Measurements from ENCODE around the gene LMCD1.

The LMCD1 gene

DNA sequence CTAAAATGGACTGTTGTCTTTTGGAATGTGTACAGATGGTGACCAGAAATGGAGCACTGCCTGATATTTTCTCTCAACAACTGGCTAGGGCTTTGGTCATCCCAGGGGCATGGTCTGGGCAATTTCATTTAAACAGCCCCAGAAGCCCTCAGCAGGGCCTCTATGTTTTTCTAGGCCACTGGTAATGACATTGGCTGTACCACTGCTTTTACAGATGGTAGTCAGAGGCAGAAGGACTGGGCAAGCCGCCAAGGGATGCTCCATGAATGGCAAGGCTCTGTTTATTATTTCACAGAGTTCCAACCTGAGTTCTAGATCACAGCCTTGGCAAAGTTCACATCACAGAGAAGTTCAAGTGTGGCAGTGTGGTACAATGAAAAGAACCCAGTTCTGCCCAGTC lies 37.0 kb upstream of the LMCD1 start:
- no peak overlapping the region for H3K4me3 ChIP-seq (ENCODE audit: low read length)
- H3K36me3 ChIP-seq (ENCODE audit: insufficient read depth, low read length) = no peaks in the 10 kb centered on the region
- peaks cover 25% of the 10 kb centered on the region for H3K4me1 ChIP-seq (ENCODE audit: control insufficient read depth, insufficient read depth, low read length)
- no peaks in the 10 kb centered on the region for H3K9me3 ChIP-seq (replicated peaks; ENCODE audit: low read length)
- no peaks in the 10 kb centered on the region for H3K27me3 ChIP-seq (ENCODE audit: control insufficient read depth, insufficient read depth, low read length)
- no peak overlapping the region for H3K4me2 ChIP-seq (ENCODE audit: low read length)
- H3K9ac ChIP-seq (ENCODE audit: low read depth, low read length) = no peak overlapping the region

DNA sequence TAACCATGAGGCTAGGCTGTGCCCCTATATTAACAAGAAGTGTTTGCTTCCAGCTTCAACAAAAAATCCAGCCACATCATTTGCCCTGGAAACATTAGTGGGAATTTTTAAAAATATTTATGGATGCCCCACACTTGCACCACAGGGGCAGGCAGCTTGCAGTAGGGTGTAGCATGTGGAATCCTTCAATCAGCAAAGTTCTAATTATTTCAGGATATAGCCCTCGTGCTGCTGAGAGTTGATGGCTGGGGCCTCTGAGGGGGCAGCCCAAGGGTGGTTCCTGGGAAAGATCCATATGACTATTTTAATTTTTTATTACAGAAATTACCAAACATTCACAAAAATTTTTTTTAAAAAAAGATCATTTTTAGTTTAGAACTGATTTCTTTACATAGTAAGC lies 35.1 kb upstream of the LMCD1 start:
- no peak overlapping the region for H3K9ac ChIP-seq (ENCODE audit: low read depth, low read length)
- H3K4me2 ChIP-seq (ENCODE audit: low read length) = no peak overlapping the region
- H3K4me1 ChIP-seq (ENCODE audit: control insufficient read depth, insufficient read depth, low read length) = peaks cover 10% of the 10 kb centered on the region
- H3K9me3 ChIP-seq (replicated peaks; ENCODE audit: low read length) = no peaks in the 10 kb centered on the region
- no peaks in the 10 kb centered on the region for H3K36me3 ChIP-seq (ENCODE audit: insufficient read depth, low read length)
- no peaks in the 10 kb centered on the region for H3K27me3 ChIP-seq (ENCODE audit: control insufficient read depth, insufficient read depth, low read length)
- H3K4me3 ChIP-seq (ENCODE audit: low read length) = no peak overlapping the region

DNA sequence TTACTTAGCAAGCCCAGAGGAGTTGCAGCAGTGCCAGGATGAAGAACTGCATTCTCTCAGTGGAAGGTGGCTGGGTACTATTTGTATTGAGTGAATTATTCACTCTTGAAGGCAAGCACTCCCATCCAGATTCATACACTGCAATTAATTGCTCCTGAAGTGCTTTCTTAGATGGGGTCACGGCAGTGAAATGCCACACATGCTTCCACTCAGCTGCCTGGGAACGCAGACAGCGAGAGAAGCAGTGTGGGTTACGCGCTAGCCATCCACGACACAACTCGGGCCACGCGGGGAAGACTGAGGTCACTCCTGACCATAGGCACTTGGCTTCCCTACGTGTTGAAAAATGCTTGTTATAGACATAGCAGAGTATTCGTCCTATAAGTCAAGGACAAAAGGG lies 30.8 kb upstream of the LMCD1 start:
- Histone ChIP-seq H3K9ac (ENCODE audit: low read depth, low read length) (no peak overlapping the region), H3K4me1 (ENCODE audit: control insufficient read depth, insufficient read depth, low read length) (peaks cover 9% of the 10 kb centered on the region), H3K4me2 (ENCODE audit: low read length) (no peak overlapping the region), H3K27me3 (ENCODE audit: control insufficient read depth, insufficient read depth, low read length) (no peaks in the 10 kb centered on the region), H3K36me3 (ENCODE audit: insufficient read depth, low read length) (no peaks in the 10 kb centered on the region), H3K9me3 (replicated peaks; ENCODE audit: low read length) (no peaks in the 10 kb centered on the region), H3K4me3 (ENCODE audit: low read length) (no peak overlapping the region)

DNA sequence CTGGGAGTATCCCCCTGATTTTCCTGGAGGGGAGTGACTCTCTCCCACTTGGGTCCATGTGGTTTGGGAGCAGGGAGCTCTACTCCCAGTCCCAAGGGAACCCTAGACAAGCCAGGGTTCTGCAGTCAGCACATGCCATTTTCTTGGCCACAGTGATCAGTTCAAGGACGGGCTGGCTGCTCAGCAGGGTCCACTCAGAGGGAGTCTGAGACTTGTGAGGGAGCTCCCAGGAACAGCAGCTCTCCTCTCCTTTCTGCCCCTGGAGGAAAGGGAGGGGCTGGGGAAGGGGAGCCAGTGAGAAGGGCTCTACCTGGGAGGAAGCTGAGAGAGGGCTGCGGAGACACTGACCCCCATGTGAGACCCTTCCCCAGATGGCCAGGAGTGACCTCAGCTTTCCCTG lies 29.1 kb upstream of the LMCD1 start:
- Histone ChIP-seq H3K4me3 (ENCODE audit: low read length) (no peak overlapping the region), H3K9ac (ENCODE audit: low read depth, low read length) (no peak overlapping the region), H3K4me2 (ENCODE audit: low read length) (no peak overlapping the region), H3K4me1 (ENCODE audit: control insufficient read depth, insufficient read depth, low read length) (peaks cover 9% of the 10 kb centered on the region), H3K36me3 (ENCODE audit: insufficient read depth, low read length) (no peaks in the 10 kb centered on the region), H3K9me3 (replicated peaks; ENCODE audit: low read length) (no peaks in the 10 kb centered on the region), H3K27me3 (ENCODE audit: control insufficient read depth, insufficient read depth, low read length) (no peaks in the 10 kb centered on the region)

DNA sequence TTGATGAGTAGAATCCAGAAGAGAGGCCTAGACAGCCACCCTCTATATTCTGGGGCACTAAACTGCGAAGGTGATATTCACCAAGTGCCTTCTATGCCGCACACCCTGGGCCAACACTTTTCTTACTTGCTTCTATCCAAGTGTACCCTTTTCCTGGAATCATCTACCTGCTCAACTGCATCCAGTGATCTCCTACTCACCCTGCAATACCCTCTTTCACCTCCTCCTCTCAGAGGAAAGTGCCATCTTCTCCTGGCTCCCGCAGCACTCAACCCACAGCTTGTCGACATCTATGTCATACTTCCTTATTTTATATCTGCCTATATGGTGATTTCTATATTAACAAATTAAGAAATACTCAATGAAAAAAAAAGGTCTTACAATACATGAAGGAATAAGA lies 28.6 kb upstream of the LMCD1 start:
- Histone ChIP-seq H3K9ac (ENCODE audit: low read depth, low read length) (no peak overlapping the region), H3K4me2 (ENCODE audit: low read length) (no peak overlapping the region), H3K27me3 (ENCODE audit: control insufficient read depth, insufficient read depth, low read length) (no peaks in the 10 kb centered on the region), H3K4me1 (ENCODE audit: control insufficient read depth, insufficient read depth, low read length) (peaks cover 6% of the 10 kb centered on the region), H3K36me3 (ENCODE audit: insufficient read depth, low read length) (no peaks in the 10 kb centered on the region), H3K4me3 (ENCODE audit: low read length) (no peak overlapping the region), H3K9me3 (replicated peaks; ENCODE audit: low read length) (no peaks in the 10 kb centered on the region)

DNA sequence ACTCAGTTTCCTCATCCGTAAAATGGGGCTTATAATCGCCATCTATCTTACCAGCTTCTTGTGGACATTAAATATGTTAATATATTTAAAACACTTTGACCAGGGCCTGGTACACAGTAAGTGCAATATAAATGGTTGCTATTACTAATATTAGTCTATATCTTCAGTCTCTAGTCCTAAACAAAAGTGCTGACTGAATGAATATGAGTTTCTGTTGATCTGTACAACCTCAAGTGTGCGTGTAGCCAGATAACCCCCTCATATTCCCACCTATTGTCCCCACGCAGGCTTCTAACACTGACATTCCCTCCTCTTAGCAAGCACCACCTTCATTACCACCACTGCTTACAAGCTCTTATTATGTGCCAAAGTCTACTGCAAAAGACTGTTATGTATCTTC lies 27.6 kb upstream of the LMCD1 start:
- Histone ChIP-seq H3K9ac (ENCODE audit: low read depth, low read length) (no peak overlapping the region), H3K4me2 (ENCODE audit: low read length) (no peak overlapping the region), H3K4me1 (ENCODE audit: control insufficient read depth, insufficient read depth, low read length) (no peaks in the 10 kb centered on the region)

DNA sequence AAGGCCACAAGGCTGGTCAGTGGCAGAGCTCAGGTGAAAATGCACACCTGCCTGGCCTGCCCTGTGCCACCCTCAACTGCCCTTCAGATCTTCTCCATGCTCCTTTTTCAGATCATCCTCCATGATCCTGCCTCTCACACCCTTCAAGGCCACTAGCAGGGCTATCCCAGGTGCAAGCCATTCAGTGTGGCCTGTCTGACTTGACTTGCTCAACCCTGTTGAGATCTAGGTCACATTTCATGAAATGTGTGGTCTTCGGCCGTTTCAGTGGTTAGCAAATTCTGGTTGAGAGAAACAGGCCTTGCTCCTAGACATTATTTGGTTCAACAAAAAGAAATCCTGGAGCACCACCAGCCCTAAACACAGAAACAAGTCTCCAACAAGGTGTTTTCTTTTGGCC lies 26.6 kb upstream of the LMCD1 start:
- no peak overlapping the region for H3K4me2 ChIP-seq (ENCODE audit: low read length)
- H3K9ac ChIP-seq (ENCODE audit: low read depth, low read length) = no peak overlapping the region
- H3K27me3 ChIP-seq (ENCODE audit: control insufficient read depth, insufficient read depth, low read length) = no peaks in the 10 kb centered on the region
- no peaks in the 10 kb centered on the region for H3K4me1 ChIP-seq (ENCODE audit: control insufficient read depth, insufficient read depth, low read length)
- H3K36me3 ChIP-seq (ENCODE audit: insufficient read depth, low read length) = no peaks in the 10 kb centered on the region
- no peaks in the 10 kb centered on the region for H3K9me3 ChIP-seq (replicated peaks; ENCODE audit: low read length)
- no peak overlapping the region for H3K4me3 ChIP-seq (ENCODE audit: low read length)

More for the DNA sequence above, 27.6 kb upstream of the LMCD1 start:
- H3K9me3 ChIP-seq (replicated peaks; ENCODE audit: low read length) = no peaks in the 10 kb centered on the region
- no peaks in the 10 kb centered on the region for H3K27me3 ChIP-seq (ENCODE audit: control insufficient read depth, insufficient read depth, low read length)
- no peak overlapping the region for H3K4me3 ChIP-seq (ENCODE audit: low read length)
- H3K36me3 ChIP-seq (ENCODE audit: insufficient read depth, low read length) = no peaks in the 10 kb centered on the region

DNA sequence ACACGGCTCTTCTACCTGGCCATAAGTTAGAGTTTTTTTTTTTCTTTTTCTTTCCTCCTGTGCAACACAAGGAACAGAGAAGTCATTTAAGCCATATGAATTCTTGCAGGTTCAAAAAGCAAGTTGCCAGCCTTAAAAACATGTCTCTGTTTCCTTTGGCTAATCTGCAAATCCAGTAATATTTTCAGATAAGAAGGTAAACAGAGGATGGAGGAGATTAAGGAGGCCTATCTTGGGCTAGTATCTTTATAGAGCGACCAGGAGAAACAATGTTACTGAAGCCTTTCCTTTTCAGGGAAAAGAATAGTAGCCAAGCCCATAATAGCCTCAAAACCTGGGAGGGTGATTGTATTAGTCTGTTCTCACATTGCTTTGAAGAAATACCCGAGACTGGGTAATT lies 20.9 kb upstream of the LMCD1 start:
- Histone ChIP-seq H3K27me3 (ENCODE audit: control insufficient read depth, insufficient read depth, low read length) (no peaks in the 10 kb centered on the region), H3K4me2 (ENCODE audit: low read length) (no peak overlapping the region), H3K9ac (ENCODE audit: low read depth, low read length) (no peak overlapping the region), H3K36me3 (ENCODE audit: insufficient read depth, low read length) (no peaks in the 10 kb centered on the region), H3K9me3 (replicated peaks; ENCODE audit: low read length) (no peaks in the 10 kb centered on the region), H3K4me3 (ENCODE audit: low read length) (no peak overlapping the region), H3K4me1 (ENCODE audit: control insufficient read depth, insufficient read depth, low read length) (peaks cover 23% of the 10 kb centered on the region)

DNA sequence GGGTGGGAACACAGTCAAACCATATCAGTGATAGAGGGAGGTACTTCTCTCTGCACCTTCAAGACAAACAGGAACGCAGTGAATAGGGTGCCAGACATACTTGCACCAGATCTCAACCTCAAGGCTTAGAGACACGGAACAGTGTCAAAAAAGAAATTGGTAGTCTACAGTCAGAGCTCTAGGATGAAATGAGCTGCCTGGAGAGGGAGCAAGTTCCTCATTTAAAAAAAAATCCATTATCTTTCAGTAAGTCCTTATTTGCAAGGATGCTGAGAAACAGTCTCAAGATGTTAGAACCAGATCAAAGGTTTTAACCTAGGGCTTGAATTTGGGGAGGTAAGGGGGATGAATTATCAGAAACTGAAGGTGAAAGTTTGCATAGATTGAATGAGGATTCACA lies 20.2 kb upstream of the LMCD1 start:
- H3K4me3 ChIP-seq (ENCODE audit: low read length) = no peak overlapping the region
- no peaks in the 10 kb centered on the region for H3K27me3 ChIP-seq (ENCODE audit: control insufficient read depth, insufficient read depth, low read length)
- peaks cover 23% of the 10 kb centered on the region for H3K4me1 ChIP-seq (ENCODE audit: control insufficient read depth, insufficient read depth, low read length)
- no peaks in the 10 kb centered on the region for H3K9me3 ChIP-seq (replicated peaks; ENCODE audit: low read length)
- no peaks in the 10 kb centered on the region for H3K36me3 ChIP-seq (ENCODE audit: insufficient read depth, low read length)
- no peak overlapping the region for H3K9ac ChIP-seq (ENCODE audit: low read depth, low read length)
- no peak overlapping the region for H3K4me2 ChIP-seq (ENCODE audit: low read length)

DNA sequence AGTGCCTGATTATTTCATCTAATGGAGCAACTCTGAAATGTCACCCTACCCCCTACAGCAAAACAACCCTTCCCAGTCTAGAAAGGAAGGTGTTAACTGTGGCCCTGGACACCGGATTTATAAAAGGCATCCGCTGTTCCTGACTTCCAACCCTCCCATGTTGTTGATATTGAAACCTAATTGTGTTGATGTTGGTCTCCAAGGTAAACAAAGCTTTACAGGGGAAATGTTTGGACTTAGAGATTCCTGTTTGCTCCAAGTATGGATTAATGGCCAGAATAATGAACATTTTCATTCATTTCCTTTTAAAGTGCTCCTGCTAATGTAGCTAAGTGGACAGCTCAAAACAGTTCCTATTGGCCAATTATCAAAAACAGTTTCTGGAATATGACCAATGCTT lies 19.4 kb upstream of the LMCD1 start:
- no peaks in the 10 kb centered on the region for H3K9me3 ChIP-seq (replicated peaks; ENCODE audit: low read length)
- H3K4me2 ChIP-seq (ENCODE audit: low read length) = no peak overlapping the region
- no peaks in the 10 kb centered on the region for H3K36me3 ChIP-seq (ENCODE audit: insufficient read depth, low read length)
- peaks cover 23% of the 10 kb centered on the region for H3K4me1 ChIP-seq (ENCODE audit: control insufficient read depth, insufficient read depth, low read length)
- no peak overlapping the region for H3K9ac ChIP-seq (ENCODE audit: low read depth, low read length)
- no peaks in the 10 kb centered on the region for H3K27me3 ChIP-seq (ENCODE audit: control insufficient read depth, insufficient read depth, low read length)
- H3K4me3 ChIP-seq (ENCODE audit: low read length) = no peak overlapping the region

DNA sequence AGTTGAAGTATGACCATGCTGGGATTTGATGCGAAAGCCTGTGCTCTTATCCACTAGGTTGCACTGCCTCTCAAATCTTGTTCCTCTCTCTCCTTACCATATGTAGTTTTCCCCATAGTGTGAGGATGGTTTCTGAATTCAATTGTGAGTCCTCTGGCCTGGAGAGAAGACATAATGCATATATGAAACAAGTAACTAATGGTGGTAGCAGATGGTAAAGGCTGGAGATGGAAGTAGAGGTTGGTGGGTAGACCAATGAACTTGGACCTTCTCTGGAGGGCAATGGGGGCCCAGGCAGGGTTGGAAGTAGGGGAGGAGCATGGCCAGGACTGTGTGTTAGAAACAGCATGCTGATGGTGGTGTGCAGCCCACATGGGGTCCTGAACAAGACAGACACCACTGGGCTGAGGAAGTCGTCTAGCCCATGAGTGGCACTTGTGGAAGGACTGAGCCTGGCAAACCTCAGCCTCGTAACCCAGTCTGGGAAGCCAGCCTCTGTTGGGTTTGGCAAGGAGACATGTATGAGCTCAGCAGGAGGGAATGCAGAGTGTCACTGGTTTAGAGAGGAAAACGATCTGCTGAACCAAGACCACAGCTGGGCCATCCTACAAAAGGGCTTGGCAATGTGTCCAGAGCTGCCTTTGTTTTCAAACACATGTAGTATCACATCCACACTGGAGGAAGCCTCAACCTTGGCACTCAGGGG lies 18.5 kb upstream of the LMCD1 start:
- no peaks in the 10 kb centered on the region for H3K36me3 ChIP-seq (ENCODE audit: insufficient read depth, low read length)
- no peaks in the 10 kb centered on the region for H3K9me3 ChIP-seq (replicated peaks; ENCODE audit: low read length)
- H3K9ac ChIP-seq (ENCODE audit: low read depth, low read length) = peak overlapping the region; percentile 56
- no peak overlapping the region for H3K4me3 ChIP-seq (ENCODE audit: low read length)
- H3K4me1 ChIP-seq (ENCODE audit: control insufficient read depth, insufficient read depth, low read length) = peaks cover 23% of the 10 kb centered on the region
- H3K27me3 ChIP-seq (ENCODE audit: control insufficient read depth, insufficient read depth, low read length) = no peaks in the 10 kb centered on the region
- H3K4me2 ChIP-seq (ENCODE audit: low read length) = peak overlapping the region; percentile 33

DNA sequence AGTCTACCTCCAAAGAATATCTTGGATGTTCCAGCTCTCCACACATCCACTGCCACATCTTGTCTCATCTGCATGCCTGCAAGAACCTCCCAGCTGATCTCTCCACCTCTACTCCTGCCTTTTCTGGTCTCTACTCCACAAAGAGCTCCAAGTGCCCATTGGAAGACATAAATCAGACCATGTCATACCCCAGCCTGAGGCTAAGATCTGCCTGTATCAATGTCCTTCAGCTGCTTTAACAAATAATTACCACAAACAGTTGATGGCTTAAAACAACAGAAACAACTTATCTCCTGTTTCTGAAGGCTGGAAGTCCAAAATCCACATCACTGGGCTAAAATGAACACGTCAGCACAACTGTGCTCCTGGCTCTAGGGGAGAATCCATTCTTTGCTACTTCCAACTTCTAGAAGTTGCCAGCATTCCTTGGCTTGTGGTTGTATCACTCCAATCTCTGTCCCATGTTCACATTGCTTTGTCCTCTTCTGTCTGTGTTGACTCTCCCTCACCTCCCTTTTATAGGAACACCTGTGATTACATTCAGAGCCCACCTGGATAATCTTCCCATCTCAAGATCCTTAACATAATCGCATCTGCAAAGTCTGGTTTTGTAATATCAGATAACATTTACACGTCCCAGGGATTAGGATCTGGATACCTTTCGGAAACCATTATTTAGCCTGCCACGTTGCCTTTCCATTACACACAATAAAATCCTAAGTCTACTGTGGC lies 17.0 kb upstream of the LMCD1 start:
- Histone ChIP-seq H3K36me3 (ENCODE audit: insufficient read depth, low read length) (no peaks in the 10 kb centered on the region), H3K9me3 (replicated peaks; ENCODE audit: low read length) (no peaks in the 10 kb centered on the region), H3K27me3 (ENCODE audit: control insufficient read depth, insufficient read depth, low read length) (no peaks in the 10 kb centered on the region), H3K4me1 (ENCODE audit: control insufficient read depth, insufficient read depth, low read length) (peaks cover 37% of the 10 kb centered on the region), H3K4me2 (ENCODE audit: low read length) (no peak overlapping the region), H3K4me3 (ENCODE audit: low read length) (no peak overlapping the region), H3K9ac (ENCODE audit: low read depth, low read length) (peak overlapping the region; percentile 56)
